WTC11 (cell line): Measurements from ENCODE around the gene WDR3. TPM values are rescaled to one million over a fixed set of nuclear protein-coding genes. Genes with fewer than 3 reads are reported as not detected.

Source experiments
- CBFB ChIP-seq: sonication (generic); formaldehyde crosslinking; IDR thresholded peaks from 2 replicates; pipeline ENCODE4 v1.8.1; 2022; ENCODE audit warnings: mild to moderate bottlenecking, low read depth, missing genetic modification reagents
- GABPB1 ChIP-seq: sonication (generic); formaldehyde crosslinking; IDR thresholded peaks from 2 replicates; pipeline ENCODE4 v1.8.1; 2023; ENCODE audit warnings: mild to moderate bottlenecking, missing genetic modification reagents
- KAT7 ChIP-seq: sonication (generic); formaldehyde crosslinking; IDR thresholded peaks from 2 replicates; pipeline ENCODE4 v1.8.1; 2023; ENCODE audit warnings: missing genetic modification reagents, mild to moderate bottlenecking, borderline replicate concordance
- NFE2L1 ChIP-seq: sonication (generic); formaldehyde crosslinking; IDR thresholded peaks from 2 replicates; pipeline ENCODE4 v1.8.1; 2023; ENCODE audit warnings: missing genetic modification reagents
- NFYB ChIP-seq: sonication (generic); formaldehyde crosslinking; conservative IDR thresholded peaks from 2 replicates; pipeline ENCODE4 v1.8.0; 2022; ENCODE audit warnings: low read depth, missing genetic modification reagents
- TCF7 ChIP-seq: sonication (generic); formaldehyde crosslinking; IDR thresholded peaks from 2 replicates; pipeline ENCODE4 v1.8.0; 2022; ENCODE audit warnings: mild to moderate bottlenecking, low read depth, missing genetic modification reagents, moderate library complexity
- TEAD4 ChIP-seq: sonication (generic); formaldehyde crosslinking; IDR thresholded peaks from 2 replicates; pipeline ENCODE4 v1.8.0; 2022; ENCODE audit warnings: mild to moderate bottlenecking, missing genetic modification reagents
- TP53 ChIP-seq: sonication (generic); formaldehyde crosslinking; IDR thresholded peaks from 2 replicates; pipeline ENCODE4 v1.8.1; 2023; ENCODE audit warnings: mild to moderate bottlenecking, missing genetic modification reagents
- total RNA-seq: library from RNA; stranded (reverse); gene quantifications from 3 replicates; pipeline ENCODE4 v1.2.3, GENCODE V29; 2021
- TF ChIP-seq, protein P1 (sequence below): fragments of 250-450 bp; sonication (Bioruptor Pico); IDR thresholded peaks from 2 replicates; pipeline ENCODE4 v1.9.0; 2021; ENCODE audit warnings: mild to moderate bottlenecking
- TF ChIP-seq, protein P2 (sequence below): sonication (generic); formaldehyde crosslinking; IDR thresholded peaks from 2 replicates; pipeline ENCODE4 v1.8.1; 2023; ENCODE audit warnings: mild to moderate bottlenecking, missing genetic modification reagents, borderline replicate concordance
- TF ChIP-seq, protein P3 (sequence below): fragments of 250-450 bp; sonication (Bioruptor Pico); IDR thresholded peaks from 2 replicates; pipeline ENCODE4 v1.9.0; 2021; ENCODE audit warnings: mild to moderate bottlenecking, borderline replicate concordance
- TF ChIP-seq, protein P4 (sequence below): fragments of 200-600 bp; IDR thresholded peaks from 2 replicates; pipeline ENCODE4 v1.8.0; 2022; ENCODE audit warnings: antibody characterized with exemption
- TF ChIP-seq, protein P5 (sequence below): fragments of 250-450 bp; sonication (Bioruptor Pico); IDR thresholded peaks from 2 replicates; pipeline ENCODE4 v2.1.2; 2022; ENCODE audit warnings: mild to moderate bottlenecking, moderate library complexity

Gene WDR3
- total RNA-seq, 1 experiment from 2014 or later, result 50.0 TPM

DNA sequence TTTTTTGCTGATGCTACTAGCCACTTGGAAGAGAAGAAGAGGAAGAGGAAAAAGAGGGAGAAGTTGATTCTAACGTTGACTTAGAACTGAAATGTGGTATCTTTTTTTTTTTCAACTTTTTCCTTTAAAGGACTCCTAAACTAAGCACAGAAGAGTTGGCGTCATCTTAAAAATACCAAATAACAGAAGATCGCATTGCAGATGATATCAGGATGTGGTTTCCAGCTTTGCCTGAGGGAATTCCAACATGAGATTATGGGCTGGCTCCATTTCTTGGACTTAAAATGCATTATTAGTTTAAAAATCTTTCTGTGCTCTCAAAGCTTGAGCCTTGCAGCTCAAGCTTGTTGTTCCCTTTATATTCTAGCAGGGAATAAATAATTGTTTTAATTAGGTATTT is 29.8 kb downstream of the WDR3 start (continued):
- TF ChIP-seq, protein P1, sequence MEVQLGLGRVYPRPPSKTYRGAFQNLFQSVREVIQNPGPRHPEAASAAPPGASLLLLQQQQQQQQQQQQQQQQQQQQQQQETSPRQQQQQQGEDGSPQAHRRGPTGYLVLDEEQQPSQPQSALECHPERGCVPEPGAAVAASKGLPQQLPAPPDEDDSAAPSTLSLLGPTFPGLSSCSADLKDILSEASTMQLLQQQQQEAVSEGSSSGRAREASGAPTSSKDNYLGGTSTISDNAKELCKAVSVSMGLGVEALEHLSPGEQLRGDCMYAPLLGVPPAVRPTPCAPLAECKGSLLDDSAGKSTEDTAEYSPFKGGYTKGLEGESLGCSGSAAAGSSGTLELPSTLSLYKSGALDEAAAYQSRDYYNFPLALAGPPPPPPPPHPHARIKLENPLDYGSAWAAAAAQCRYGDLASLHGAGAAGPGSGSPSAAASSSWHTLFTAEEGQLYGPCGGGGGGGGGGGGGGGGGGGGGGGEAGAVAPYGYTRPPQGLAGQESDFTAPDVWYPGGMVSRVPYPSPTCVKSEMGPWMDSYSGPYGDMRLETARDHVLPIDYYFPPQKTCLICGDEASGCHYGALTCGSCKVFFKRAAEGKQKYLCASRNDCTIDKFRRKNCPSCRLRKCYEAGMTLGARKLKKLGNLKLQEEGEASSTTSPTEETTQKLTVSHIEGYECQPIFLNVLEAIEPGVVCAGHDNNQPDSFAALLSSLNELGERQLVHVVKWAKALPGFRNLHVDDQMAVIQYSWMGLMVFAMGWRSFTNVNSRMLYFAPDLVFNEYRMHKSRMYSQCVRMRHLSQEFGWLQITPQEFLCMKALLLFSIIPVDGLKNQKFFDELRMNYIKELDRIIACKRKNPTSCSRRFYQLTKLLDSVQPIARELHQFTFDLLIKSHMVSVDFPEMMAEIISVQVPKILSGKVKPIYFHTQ, result no peak
- TF ChIP-seq, protein P2, sequence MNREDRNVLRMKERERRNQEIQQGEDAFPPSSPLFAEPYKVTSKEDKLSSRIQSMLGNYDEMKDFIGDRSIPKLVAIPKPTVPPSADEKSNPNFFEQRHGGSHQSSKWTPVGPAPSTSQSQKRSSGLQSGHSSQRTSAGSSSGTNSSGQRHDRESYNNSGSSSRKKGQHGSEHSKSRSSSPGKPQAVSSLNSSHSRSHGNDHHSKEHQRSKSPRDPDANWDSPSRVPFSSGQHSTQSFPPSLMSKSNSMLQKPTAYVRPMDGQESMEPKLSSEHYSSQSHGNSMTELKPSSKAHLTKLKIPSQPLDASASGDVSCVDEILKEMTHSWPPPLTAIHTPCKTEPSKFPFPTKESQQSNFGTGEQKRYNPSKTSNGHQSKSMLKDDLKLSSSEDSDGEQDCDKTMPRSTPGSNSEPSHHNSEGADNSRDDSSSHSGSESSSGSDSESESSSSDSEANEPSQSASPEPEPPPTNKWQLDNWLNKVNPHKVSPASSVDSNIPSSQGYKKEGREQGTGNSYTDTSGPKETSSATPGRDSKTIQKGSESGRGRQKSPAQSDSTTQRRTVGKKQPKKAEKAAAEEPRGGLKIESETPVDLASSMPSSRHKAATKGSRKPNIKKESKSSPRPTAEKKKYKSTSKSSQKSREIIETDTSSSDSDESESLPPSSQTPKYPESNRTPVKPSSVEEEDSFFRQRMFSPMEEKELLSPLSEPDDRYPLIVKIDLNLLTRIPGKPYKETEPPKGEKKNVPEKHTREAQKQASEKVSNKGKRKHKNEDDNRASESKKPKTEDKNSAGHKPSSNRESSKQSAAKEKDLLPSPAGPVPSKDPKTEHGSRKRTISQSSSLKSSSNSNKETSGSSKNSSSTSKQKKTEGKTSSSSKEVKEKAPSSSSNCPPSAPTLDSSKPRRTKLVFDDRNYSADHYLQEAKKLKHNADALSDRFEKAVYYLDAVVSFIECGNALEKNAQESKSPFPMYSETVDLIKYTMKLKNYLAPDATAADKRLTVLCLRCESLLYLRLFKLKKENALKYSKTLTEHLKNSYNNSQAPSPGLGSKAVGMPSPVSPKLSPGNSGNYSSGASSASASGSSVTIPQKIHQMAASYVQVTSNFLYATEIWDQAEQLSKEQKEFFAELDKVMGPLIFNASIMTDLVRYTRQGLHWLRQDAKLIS (CRISPR knock-in tag), result no peak
- no peak for TF ChIP-seq GABPB1 (CRISPR knock-in tag)
- TF ChIP-seq TP53 (CRISPR knock-in tag), result no peak
- TF ChIP-seq, protein P3, sequence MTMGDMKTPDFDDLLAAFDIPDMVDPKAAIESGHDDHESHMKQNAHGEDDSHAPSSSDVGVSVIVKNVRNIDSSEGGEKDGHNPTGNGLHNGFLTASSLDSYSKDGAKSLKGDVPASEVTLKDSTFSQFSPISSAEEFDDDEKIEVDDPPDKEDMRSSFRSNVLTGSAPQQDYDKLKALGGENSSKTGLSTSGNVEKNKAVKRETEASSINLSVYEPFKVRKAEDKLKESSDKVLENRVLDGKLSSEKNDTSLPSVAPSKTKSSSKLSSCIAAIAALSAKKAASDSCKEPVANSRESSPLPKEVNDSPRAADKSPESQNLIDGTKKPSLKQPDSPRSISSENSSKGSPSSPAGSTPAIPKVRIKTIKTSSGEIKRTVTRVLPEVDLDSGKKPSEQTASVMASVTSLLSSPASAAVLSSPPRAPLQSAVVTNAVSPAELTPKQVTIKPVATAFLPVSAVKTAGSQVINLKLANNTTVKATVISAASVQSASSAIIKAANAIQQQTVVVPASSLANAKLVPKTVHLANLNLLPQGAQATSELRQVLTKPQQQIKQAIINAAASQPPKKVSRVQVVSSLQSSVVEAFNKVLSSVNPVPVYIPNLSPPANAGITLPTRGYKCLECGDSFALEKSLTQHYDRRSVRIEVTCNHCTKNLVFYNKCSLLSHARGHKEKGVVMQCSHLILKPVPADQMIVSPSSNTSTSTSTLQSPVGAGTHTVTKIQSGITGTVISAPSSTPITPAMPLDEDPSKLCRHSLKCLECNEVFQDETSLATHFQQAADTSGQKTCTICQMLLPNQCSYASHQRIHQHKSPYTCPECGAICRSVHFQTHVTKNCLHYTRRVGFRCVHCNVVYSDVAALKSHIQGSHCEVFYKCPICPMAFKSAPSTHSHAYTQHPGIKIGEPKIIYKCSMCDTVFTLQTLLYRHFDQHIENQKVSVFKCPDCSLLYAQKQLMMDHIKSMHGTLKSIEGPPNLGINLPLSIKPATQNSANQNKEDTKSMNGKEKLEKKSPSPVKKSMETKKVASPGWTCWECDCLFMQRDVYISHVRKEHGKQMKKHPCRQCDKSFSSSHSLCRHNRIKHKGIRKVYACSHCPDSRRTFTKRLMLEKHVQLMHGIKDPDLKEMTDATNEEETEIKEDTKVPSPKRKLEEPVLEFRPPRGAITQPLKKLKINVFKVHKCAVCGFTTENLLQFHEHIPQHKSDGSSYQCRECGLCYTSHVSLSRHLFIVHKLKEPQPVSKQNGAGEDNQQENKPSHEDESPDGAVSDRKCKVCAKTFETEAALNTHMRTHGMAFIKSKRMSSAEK (CRISPR knock-in tag), result no peak
- TF ChIP-seq, protein P4, sequence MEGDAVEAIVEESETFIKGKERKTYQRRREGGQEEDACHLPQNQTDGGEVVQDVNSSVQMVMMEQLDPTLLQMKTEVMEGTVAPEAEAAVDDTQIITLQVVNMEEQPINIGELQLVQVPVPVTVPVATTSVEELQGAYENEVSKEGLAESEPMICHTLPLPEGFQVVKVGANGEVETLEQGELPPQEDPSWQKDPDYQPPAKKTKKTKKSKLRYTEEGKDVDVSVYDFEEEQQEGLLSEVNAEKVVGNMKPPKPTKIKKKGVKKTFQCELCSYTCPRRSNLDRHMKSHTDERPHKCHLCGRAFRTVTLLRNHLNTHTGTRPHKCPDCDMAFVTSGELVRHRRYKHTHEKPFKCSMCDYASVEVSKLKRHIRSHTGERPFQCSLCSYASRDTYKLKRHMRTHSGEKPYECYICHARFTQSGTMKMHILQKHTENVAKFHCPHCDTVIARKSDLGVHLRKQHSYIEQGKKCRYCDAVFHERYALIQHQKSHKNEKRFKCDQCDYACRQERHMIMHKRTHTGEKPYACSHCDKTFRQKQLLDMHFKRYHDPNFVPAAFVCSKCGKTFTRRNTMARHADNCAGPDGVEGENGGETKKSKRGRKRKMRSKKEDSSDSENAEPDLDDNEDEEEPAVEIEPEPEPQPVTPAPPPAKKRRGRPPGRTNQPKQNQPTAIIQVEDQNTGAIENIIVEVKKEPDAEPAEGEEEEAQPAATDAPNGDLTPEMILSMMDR, result no peak
- no peak for TF ChIP-seq KAT7 (CRISPR knock-in tag)
- TF ChIP-seq, protein P5, sequence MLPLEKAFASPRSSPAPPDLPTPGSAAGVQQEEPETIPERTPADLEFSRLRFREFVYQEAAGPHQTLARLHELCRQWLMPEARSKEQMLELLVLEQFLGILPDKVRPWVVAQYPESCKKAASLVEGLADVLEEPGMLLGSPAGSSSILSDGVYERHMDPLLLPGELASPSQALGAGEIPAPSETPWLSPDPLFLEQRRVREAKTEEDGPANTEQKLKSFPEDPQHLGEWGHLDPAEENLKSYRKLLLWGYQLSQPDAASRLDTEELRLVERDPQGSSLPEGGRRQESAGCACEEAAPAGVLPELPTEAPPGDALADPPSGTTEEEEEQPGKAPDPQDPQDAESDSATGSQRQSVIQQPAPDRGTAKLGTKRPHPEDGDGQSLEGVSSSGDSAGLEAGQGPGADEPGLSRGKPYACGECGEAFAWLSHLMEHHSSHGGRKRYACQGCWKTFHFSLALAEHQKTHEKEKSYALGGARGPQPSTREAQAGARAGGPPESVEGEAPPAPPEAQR, result no peak
- TF ChIP-seq NFYB (CRISPR knock-in tag), result no peak
- no peak for TF ChIP-seq CBFB (CRISPR knock-in tag)
- no peak for TF ChIP-seq TCF7 (CRISPR knock-in tag)
- TF ChIP-seq TEAD4 (CRISPR knock-in tag), result no peak
- no peak for TF ChIP-seq NFE2L1 (CRISPR knock-in tag)
